Adrenal gland (tissue), 5 donors: ENCODE data around the gene POLD3.

Experiments used
- POLR2A ChIP-seq, 2 donors: fragments of 450-650 bp; IDR thresholded peaks; one replicate each; pipeline ENCODE4 v1.6.1; 2017; ENCODE audit warnings: antibody characterized with exemption in 2 of 2, mild to moderate bottlenecking in 2 of 2, moderate library complexity in 1 of 2
- TF ChIP-seq, protein P1 (sequence below), 6 experiments: fragments of 450-650 bp in 4 of 6; fragments of 200-600 bp in 2 of 6; sonication (generic) in 1 of 6; IDR thresholded peaks; 1 replicate in 5 of 6; 2 replicates in 1 of 6; pipeline versions ENCODE4 v1.5.1 to v1.8.0; 2016 to 2021; ENCODE audit warnings: antibody characterized with exemption in 6 of 6, mild to moderate bottlenecking in 2 of 6, moderate library complexity in 1 of 6
- donor health status: DM: no; HTN: no; CAD: no.

DNA sequence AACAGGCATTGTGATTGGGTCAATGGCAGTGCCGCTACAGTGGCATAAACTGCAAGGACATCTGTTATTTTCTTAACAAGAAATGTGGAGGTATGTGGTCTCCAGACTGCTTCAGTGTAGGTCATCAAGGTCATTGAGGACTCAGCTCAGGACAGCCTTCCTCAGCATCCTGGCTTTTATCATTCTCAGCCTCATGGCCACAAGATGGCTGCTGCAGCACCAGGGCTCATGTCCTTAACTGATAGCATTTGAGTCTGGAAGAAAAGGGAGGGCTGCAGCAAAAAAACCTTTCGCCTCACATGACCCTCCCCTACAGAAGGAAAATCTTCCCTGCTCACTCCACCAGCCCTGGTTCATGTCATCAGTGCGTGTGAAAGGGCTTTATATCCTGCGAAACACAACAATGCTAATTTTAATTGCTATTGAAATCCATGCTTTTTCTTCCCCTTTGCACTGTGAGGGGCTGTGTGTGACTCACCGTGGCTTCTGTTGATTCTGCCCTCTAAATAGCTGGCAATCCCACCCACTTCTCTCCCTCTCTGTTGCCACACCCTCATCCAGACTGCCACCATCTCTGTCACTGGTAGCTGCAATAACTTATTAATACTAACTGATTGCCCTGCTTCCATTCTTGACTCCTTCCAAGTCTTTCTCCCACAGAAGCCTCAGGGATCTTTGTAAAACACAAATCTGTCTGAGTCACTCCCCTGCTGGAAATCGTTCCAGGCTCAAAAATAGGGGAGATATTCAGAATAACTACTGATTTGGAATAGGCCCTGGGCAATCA, 95.0 kb downstream of the POLD3 start:
- TF ChIP-seq, protein P1, sequence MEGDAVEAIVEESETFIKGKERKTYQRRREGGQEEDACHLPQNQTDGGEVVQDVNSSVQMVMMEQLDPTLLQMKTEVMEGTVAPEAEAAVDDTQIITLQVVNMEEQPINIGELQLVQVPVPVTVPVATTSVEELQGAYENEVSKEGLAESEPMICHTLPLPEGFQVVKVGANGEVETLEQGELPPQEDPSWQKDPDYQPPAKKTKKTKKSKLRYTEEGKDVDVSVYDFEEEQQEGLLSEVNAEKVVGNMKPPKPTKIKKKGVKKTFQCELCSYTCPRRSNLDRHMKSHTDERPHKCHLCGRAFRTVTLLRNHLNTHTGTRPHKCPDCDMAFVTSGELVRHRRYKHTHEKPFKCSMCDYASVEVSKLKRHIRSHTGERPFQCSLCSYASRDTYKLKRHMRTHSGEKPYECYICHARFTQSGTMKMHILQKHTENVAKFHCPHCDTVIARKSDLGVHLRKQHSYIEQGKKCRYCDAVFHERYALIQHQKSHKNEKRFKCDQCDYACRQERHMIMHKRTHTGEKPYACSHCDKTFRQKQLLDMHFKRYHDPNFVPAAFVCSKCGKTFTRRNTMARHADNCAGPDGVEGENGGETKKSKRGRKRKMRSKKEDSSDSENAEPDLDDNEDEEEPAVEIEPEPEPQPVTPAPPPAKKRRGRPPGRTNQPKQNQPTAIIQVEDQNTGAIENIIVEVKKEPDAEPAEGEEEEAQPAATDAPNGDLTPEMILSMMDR (IDR thresholded peaks at IDR 0.05): no peak
- TF ChIP-seq POLR2A (IDR thresholded peaks at IDR 0.05): no peak
